ENCODE results near the gene NFU1.
"Not testable (repeated sequence)": the region's sequence is repeated elsewhere in the genome, so short reads cannot be mapped to it uniquely, and the experiment has no call there.

The NFU1 gene

DNA sequence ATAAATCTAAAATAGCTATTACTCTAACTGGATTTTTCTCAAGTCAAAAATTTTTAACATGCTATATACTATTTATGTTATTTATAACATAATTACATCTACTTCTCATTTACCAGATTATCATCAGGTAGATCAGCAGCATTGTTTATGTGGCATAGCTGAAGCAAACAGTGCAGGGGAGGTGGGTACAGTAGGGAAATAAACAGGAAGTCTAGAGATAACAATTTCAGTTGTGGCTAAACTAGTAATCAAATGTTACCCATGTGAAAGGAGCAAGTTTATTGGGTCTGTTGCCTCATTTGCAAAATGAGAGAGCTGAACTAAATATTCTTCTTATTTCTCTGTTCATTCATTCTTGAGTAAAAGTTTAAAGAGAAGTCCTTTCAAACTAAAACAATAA lies 77.9 kb downstream of the NFU1 start:
- Histone ChIP-seq H3K79me1 (replicated peaks; ENCODE audit: low read length, poor library complexity, severe bottlenecking) (peaks cover 10% of the 10 kb centered on the region), H3K4me2 (ENCODE audit: low read length, poor library complexity, severe bottlenecking) (no peak overlapping the region), H4K8ac (ENCODE audit: low read length) (no peak overlapping the region), H3K27ac (ENCODE audit: low read length, poor library complexity, severe bottlenecking) (no peak overlapping the region), H2BK12ac (ENCODE audit: low read length in 2 of 2) (no peak overlapping the region), H2AK5ac (ENCODE audit: low read length, severe bottlenecking) (no peak overlapping the region), H2BK5ac (ENCODE audit: low read depth, low read length, poor library complexity, severe bottlenecking) (no peak overlapping the region), H3K14ac (ENCODE audit: low read length in 2 of 2) (no peak overlapping the region), H3K36me3 (ENCODE audit: control insufficient read depth in 1 of 2, insufficient read depth in 2 of 2, low read depth in 1 of 2, low read length in 2 of 2) (peaks cover 42 to 97% of the 10 kb centered on the region in 2 experiments), H3K9me3 (ENCODE audit: control insufficient read depth, low read length) (no peaks in the 10 kb centered on the region), H3K18ac (ENCODE audit: low read depth in 1 of 2, low read length in 2 of 2) (no peak overlapping the region), H4K91ac (ENCODE audit: low read length) (no peak overlapping the region), H2BK120ac (ENCODE audit: low read depth, low read length) (no peak overlapping the region), H3K27me3 (ENCODE audit: control insufficient read depth in 1 of 2, insufficient read depth in 1 of 2, low read length in 2 of 2) (no peaks in the 10 kb centered on the region), H3K4ac (ENCODE audit: low read depth in 1 of 2, low read length in 2 of 2) (no peak overlapping the region), H2BK15ac (ENCODE audit: low read depth, poor library complexity, severe bottlenecking) (no peak overlapping the region), H2AFZ (ENCODE audit: low read depth, low read length) (no peak overlapping the region), H3K23ac (ENCODE audit: low read length in 2 of 2) (no peak overlapping the region), H3K4me1 (ENCODE audit: control insufficient read depth, insufficient read depth, low read depth, low read length) (no peaks in the 10 kb centered on the region), H3K9ac (ENCODE audit: low read length) (no peak overlapping the region), H3K4me3 (ENCODE audit: insufficient read depth in 1 of 2, low read depth in 1 of 2, low read length in 2 of 2) (no peak overlapping the region)
- DNase-seq = no peak

DNA sequence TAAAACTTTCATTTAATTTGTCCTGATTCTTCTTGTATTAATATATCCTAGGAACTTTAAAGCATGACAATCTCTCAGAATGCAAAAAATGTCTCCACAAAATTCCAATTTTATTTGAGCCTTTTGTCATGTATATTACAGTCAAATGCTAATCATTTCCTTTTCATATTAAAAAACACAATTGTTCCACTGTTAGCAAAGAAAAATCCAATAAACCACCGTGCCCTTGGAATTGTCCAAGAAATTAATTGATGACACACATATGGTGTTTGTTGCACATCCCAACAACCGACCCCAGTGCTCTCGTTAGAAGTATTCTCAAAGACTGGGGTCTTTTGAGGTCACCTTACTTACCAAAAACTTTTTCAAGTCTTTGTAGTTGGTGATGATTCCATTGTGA lies 78.3 kb downstream of the NFU1 start:
- H2AFZ ChIP-seq (ENCODE audit: low read depth, low read length) = no peak overlapping the region
- no peak overlapping the region for H2BK15ac ChIP-seq (ENCODE audit: low read depth, poor library complexity, severe bottlenecking)
- no peaks in the 10 kb centered on the region for H3K9me3 ChIP-seq (ENCODE audit: control insufficient read depth, low read length)
- no peak overlapping the region for H2BK120ac ChIP-seq (ENCODE audit: low read depth, low read length)
- DNase-seq = no peak
- H3K36me3 ChIP-seq (ENCODE audit: control insufficient read depth in 1 of 2, insufficient read depth in 2 of 2, low read depth in 1 of 2, low read length in 2 of 2) = peaks cover 42 to 97% of the 10 kb centered on the region in 2 experiments
- no peak overlapping the region for H3K18ac ChIP-seq (ENCODE audit: low read depth in 1 of 2, low read length in 2 of 2)
- no peak overlapping the region for H2AK5ac ChIP-seq (ENCODE audit: low read length, severe bottlenecking)
- no peak overlapping the region for H3K4me2 ChIP-seq (ENCODE audit: low read length, poor library complexity, severe bottlenecking)
- H2BK5ac ChIP-seq (ENCODE audit: low read depth, low read length, poor library complexity, severe bottlenecking) = no peak overlapping the region
- H3K4ac ChIP-seq (ENCODE audit: low read depth in 1 of 2, low read length in 2 of 2) = no peak overlapping the region
- no peaks in the 10 kb centered on the region for H3K4me1 ChIP-seq (ENCODE audit: control insufficient read depth, insufficient read depth, low read depth, low read length)
- no peak overlapping the region for H2BK12ac ChIP-seq (ENCODE audit: low read length in 2 of 2)
- peaks cover 10% of the 10 kb centered on the region for H3K79me1 ChIP-seq (replicated peaks; ENCODE audit: low read length, poor library complexity, severe bottlenecking)
- H3K4me3 ChIP-seq (ENCODE audit: insufficient read depth in 1 of 2, low read depth in 1 of 2, low read length in 2 of 2) = no peak overlapping the region
- no peak overlapping the region for H3K27ac ChIP-seq (ENCODE audit: low read length, poor library complexity, severe bottlenecking)
- H3K9ac ChIP-seq (ENCODE audit: low read length) = no peak overlapping the region
- H3K27me3 ChIP-seq (ENCODE audit: control insufficient read depth in 1 of 2, insufficient read depth in 1 of 2, low read length in 2 of 2) = no peaks in the 10 kb centered on the region
- no peak overlapping the region for H3K14ac ChIP-seq (ENCODE audit: low read length in 2 of 2)
- no peak overlapping the region for H3K23ac ChIP-seq (ENCODE audit: low read length in 2 of 2)
- no peak overlapping the region for H4K8ac ChIP-seq (ENCODE audit: low read length)
- 69% methylated on average over 3 of the region's 3 CpGs for WGBS
- no peak overlapping the region for H4K91ac ChIP-seq (ENCODE audit: low read length)

DNA sequence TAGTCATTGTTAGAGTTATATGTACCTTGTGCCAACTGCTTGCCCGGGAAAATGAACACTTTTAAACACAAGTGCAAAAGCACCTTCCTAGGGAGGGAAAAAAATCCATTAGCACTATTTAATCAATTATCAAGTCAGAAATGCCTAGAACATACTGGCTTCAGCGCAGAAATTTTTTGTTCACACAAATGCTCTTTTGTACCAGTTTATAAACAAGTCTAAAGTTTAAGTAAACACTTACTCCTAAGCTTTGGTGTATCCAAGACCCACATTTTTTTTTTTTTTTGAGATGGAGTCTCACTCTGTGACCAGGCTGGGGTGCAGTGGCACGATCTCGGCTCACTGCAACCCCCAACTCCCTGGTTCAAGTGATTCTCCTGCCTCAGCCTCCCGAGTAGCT lies 80.8 kb downstream of the NFU1 start:
- peaks cover 38 to 93% of the 10 kb centered on the region in 2 experiments for H3K36me3 ChIP-seq (ENCODE audit: control insufficient read depth in 1 of 2, insufficient read depth in 2 of 2, low read depth in 1 of 2, low read length in 2 of 2)
- H2AFZ ChIP-seq (ENCODE audit: low read depth, low read length) = no peak overlapping the region
- H2AK5ac ChIP-seq (ENCODE audit: low read length, severe bottlenecking) = no peak overlapping the region
- no peak overlapping the region for H3K27ac ChIP-seq (ENCODE audit: low read length, poor library complexity, severe bottlenecking)
- no peak overlapping the region for H4K8ac ChIP-seq (ENCODE audit: low read length)
- no peak overlapping the region for H3K23ac ChIP-seq (ENCODE audit: low read length in 2 of 2)
- H3K79me1 ChIP-seq (replicated peaks; ENCODE audit: low read length, poor library complexity, severe bottlenecking) = peaks cover 10% of the 10 kb centered on the region
- no peak overlapping the region for H2BK12ac ChIP-seq (ENCODE audit: low read length in 2 of 2)
- H3K14ac ChIP-seq (ENCODE audit: low read length in 2 of 2) = no peak overlapping the region
- no peaks in the 10 kb centered on the region for H3K4me1 ChIP-seq (ENCODE audit: control insufficient read depth, insufficient read depth, low read depth, low read length)
- H3K4me3 ChIP-seq (ENCODE audit: insufficient read depth in 1 of 2, low read depth in 1 of 2, low read length in 2 of 2) = no peak overlapping the region
- no peak overlapping the region for H3K9ac ChIP-seq (ENCODE audit: low read length)
- DNase-seq = no peak
- no peaks in the 10 kb centered on the region for H3K9me3 ChIP-seq (ENCODE audit: control insufficient read depth, low read length)
- H3K4me2 ChIP-seq (ENCODE audit: low read length, poor library complexity, severe bottlenecking) = no peak overlapping the region
- no peaks in the 10 kb centered on the region for H3K27me3 ChIP-seq (ENCODE audit: control insufficient read depth in 1 of 2, insufficient read depth in 1 of 2, low read length in 2 of 2)
- no peak overlapping the region for H2BK15ac ChIP-seq (ENCODE audit: low read depth, poor library complexity, severe bottlenecking)
- no peak overlapping the region for H2BK5ac ChIP-seq (ENCODE audit: low read depth, low read length, poor library complexity, severe bottlenecking)
- H3K4ac ChIP-seq (ENCODE audit: low read depth in 1 of 2, low read length in 2 of 2) = no peak overlapping the region
- H2BK120ac ChIP-seq (ENCODE audit: low read depth, low read length) = no peak overlapping the region
- H4K91ac ChIP-seq (ENCODE audit: low read length) = no peak overlapping the region
- no peak overlapping the region for H3K18ac ChIP-seq (ENCODE audit: low read depth in 1 of 2, low read length in 2 of 2)
- 97% methylated on average over 5 of the region's 5 CpGs for WGBS

DNA sequence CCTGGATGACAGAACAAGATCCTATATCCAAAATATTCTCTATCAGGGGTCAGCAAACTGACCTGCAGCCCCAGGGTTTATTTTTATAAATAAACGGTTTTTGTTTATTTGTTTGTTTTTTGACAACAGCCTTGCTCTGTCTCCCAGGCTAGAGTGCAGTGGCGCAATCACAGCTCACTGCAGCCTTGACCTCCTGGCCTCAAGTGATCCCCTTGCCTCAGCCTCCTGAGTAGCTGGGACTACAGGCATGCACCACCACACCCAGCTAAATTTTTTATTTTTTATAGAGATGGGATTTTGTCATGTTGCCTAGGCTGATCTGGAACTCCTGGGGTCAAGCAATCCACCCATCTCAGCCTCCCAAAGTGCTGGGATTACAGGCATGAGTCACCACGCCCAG lies 82.3 kb downstream of the NFU1 start:
- not testable (repeated sequence) for H3K9me3 ChIP-seq (ENCODE audit: control insufficient read depth, low read length); H2BK15ac ChIP-seq (ENCODE audit: low read depth, poor library complexity, severe bottlenecking); H3K4ac ChIP-seq (ENCODE audit: low read depth in 1 of 2, low read length in 2 of 2); H3K23ac ChIP-seq (ENCODE audit: low read length in 2 of 2); H2BK12ac ChIP-seq (ENCODE audit: low read length in 2 of 2); H3K27ac ChIP-seq (ENCODE audit: low read length, poor library complexity, severe bottlenecking); H2BK5ac ChIP-seq (ENCODE audit: low read depth, low read length, poor library complexity, severe bottlenecking); H3K14ac ChIP-seq (ENCODE audit: low read length in 2 of 2); H4K91ac ChIP-seq (ENCODE audit: low read length); H4K8ac ChIP-seq (ENCODE audit: low read length); H3K4me2 ChIP-seq (ENCODE audit: low read length, poor library complexity, severe bottlenecking); H3K18ac ChIP-seq (ENCODE audit: low read depth in 1 of 2, low read length in 2 of 2); H3K4me1 ChIP-seq (ENCODE audit: control insufficient read depth, insufficient read depth, low read depth, low read length); H3K4me3 ChIP-seq (ENCODE audit: insufficient read depth in 1 of 2, low read depth in 1 of 2, low read length in 2 of 2); H2AK5ac ChIP-seq (ENCODE audit: low read length, severe bottlenecking); H3K9ac ChIP-seq (ENCODE audit: low read length); H3K27me3 ChIP-seq (ENCODE audit: control insufficient read depth in 1 of 2, insufficient read depth in 1 of 2, low read length in 2 of 2); DNase-seq; H2BK120ac ChIP-seq (ENCODE audit: low read depth, low read length); H2AFZ ChIP-seq (ENCODE audit: low read depth, low read length)
- peaks cover 12% of the 10 kb centered on the region for H3K79me1 ChIP-seq (replicated peaks; ENCODE audit: low read length, poor library complexity, severe bottlenecking)
- H3K36me3 ChIP-seq (ENCODE audit: control insufficient read depth in 1 of 2, insufficient read depth in 2 of 2, low read depth in 1 of 2, low read length in 2 of 2) = peaks cover 34 to 92% of the 10 kb centered on the region in 2 experiments
- WGBS = 100% methylated on average over 1 of the region's 3 CpGs

Data from mesenchymal stem cell (in vitro differentiated cells and primary cell).